Activated CD8-positive, alpha-beta memory T cell treated with anti-CD3 and anti-CD28 coated beads, Interleukin-2, amount 50 U/mL, for 24 hours (primary cell): Measurements from ENCODE around the gene DHX58.
A peak's percentile ranks its signal among the peaks of the same experiment; 100 is the strongest.
"Not testable (repeated sequence)": the region's sequence is repeated elsewhere in the genome, so short reads cannot be mapped to it uniquely, and the experiment has no call there.

Source experiments
- DNase-seq: peaks from one replicate; pipeline ENCODE4 v3.0.0-alpha.2; 2020; ENCODE audit errors: extremely low read depth

DHX58 gene

GRCh38 chr17:42112552-42113176 lies at the start of gene DHX58:
Gene DHX58, minus strand, starts transcription at chr17:42112714. Its CDS starts 822 bp downstream, at chr17:42111892.
- peak; percentile 56 for DNase-seq

GRCh38 chr17:42160531-42160910 lies 48.0 kb upstream of the DHX58 start:
- no peak for DNase-seq

- no peak for DNase-seq
These were observed 47.4 kb upstream of the DHX58 start for GRCh38 chr17:42159796-42160530.

GRCh38 chr17:42155614-42156045 lies 43.1 kb upstream of the DHX58 start:
- DNase-seq: no peak

GRCh38 chr17:42153919-42154742 lies 41.6 kb upstream of the DHX58 start:
- no peak for DNase-seq

GRCh38 chr17:42146911-42147607 lies 34.5 kb upstream of the DHX58 start:
- DNase-seq: no peak

GRCh38 chr17:42143138-42143537 lies 30.6 kb upstream of the DHX58 start:
- DNase-seq: not testable (repeated sequence)

GRCh38 chr17:42142371-42142896 lies 29.9 kb upstream of the DHX58 start:
- no peak for DNase-seq

- no peak for DNase-seq
These were observed 28.9 kb upstream of the DHX58 start for GRCh38 chr17:42141382-42141781.

- DNase-seq: not testable (repeated sequence)
These were observed 28.2 kb upstream of the DHX58 start for GRCh38 chr17:42140690-42141089.

GRCh38 chr17:42138749-42139492 lies 26.4 kb upstream of the DHX58 start:
- no peak for DNase-seq

- DNase-seq: no peak
These were observed 24.1 kb upstream of the DHX58 start for GRCh38 chr17:42136654-42137051.

GRCh38 chr17:42135664-42136653 lies 23.4 kb upstream of the DHX58 start:
- DNase-seq: no peak

- DNase-seq: no peak
These were observed 22.6 kb upstream of the DHX58 start for GRCh38 chr17:42135151-42135550.

- no peak for DNase-seq
These were observed 21.0 kb upstream of the DHX58 start for GRCh38 chr17:42133461-42134041.

GRCh38 chr17:42132941-42133340 lies 20.4 kb upstream of the DHX58 start:
- DNase-seq: no peak

- DNase-seq: no peak
These were observed 19.5 kb upstream of the DHX58 start for GRCh38 chr17:42131981-42132432.

GRCh38 chr17:42131232-42131631 lies 18.7 kb upstream of the DHX58 start:
- no peak for DNase-seq

GRCh38 chr17:42130310-42130936 lies 17.9 kb upstream of the DHX58 start:
- no peak for DNase-seq
